ENCODE measurements around the gene STUB1.

DNA sequence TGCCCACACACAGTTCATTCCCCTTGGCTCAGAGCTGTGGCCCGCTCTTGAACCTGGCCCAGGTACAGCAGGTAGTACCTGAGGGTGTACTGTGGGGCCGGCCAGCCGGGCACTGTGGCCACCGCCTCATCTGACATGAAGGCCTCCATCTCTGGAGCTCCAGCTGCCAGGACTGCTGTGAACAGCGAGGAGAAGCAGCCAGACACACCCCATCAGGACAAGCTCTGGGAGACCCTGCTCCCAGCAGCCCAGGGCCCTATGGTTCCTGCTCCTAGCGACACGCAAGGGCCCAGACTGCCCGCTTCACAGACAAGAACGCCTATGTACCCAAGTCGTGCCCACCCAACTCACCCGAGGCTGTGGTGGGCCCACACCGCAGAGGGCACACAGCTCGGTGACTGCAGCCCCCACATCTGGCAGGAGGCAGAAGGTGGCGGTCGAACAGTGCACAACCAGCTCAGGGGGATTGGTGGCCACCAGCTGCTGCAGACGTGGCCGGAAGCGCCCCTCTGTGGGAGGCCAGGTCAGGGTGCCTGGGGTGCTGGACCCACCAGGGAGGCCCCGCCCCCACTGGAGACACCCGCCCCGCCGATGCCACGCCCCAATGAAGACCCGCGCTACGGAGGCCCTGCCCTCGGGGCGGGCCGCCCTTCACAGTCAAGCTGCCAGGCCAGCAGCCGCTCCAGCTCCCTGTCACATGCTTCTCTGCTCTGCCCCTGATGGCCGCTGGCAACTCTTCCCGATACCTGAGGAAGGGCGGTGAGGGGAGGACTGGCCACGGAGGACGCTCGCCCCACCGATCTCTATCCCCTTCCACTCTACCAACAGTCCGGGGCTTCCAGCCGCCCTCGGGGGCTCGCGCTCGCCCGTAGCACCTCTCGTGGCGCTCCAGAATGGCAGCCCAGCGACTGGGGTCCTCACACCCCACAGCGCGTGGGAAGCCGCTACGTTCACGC, 1.1 kb upstream of the STUB1 start:
- TF ChIP-seq EZH2phosphoT487 (IDR thresholded peaks at IDR 0.05; ENCODE audit: insufficient read depth, low read depth) (no peak), EZH2 (IDR thresholded peaks at IDR 0.05; ENCODE audit: insufficient read depth, poor library complexity, severe bottlenecking) (no peak)

Data from GM23248 (cell line).